ENCODE results near the gene PRKCA. TPM values are rescaled to one million over a fixed set of nuclear protein-coding genes. Genes with fewer than 3 reads are reported as not detected.
A peak's percentile ranks its signal among the peaks of the same experiment; 100 is the strongest.

Gene PRKCA
- total RNA-seq, 1 donor from 2014 or later: 15.5 TPM

GRCh38 chr17:66684731-66685130 is 382.3 kb downstream of the PRKCA start:
- DNase-seq (ENCODE audit: extremely low spot score in 2 of 2): peak; percentile 19 to 34
- Histone ChIP-seq H3K9me3 (no peaks in the 10 kb centered on the region), H3K4me3 (no peak overlapping the region), H3K4me1 (peaks cover 11% of the 10 kb centered on the region), H3K27me3 (no peaks in the 10 kb centered on the region), H3K27ac (no peak overlapping the region), H3K36me3 (no peaks in the 10 kb centered on the region)
- TF ChIP-seq POLR2A (IDR thresholded peaks at IDR 0.05) (no peak), POLR2AphosphoS5 (IDR thresholded peaks at IDR 0.05; ENCODE audit: insufficient read depth in 1 of 2, low read depth in 1 of 2) (no peak), CTCF (IDR thresholded peaks at IDR 0.05) (no peak)
- intact Hi-C loops (cut with DNase I): no loop called here

- Histone ChIP-seq H3K27me3 (no peaks in the 10 kb centered on the region), H3K4me1 (no peaks in the 10 kb centered on the region), H3K4me3 (no peak overlapping the region), H3K27ac (no peak overlapping the region), H3K9me3 (no peaks in the 10 kb centered on the region), H3K36me3 (no peaks in the 10 kb centered on the region)
- DNase-seq (ENCODE audit: extremely low spot score in 2 of 2): peak; percentile 22 to 25
- intact Hi-C loops (cut with DNase I): no loop called here
- TF ChIP-seq POLR2A (IDR thresholded peaks at IDR 0.05): no peak
- TF ChIP-seq CTCF (IDR thresholded peaks at IDR 0.05): no peak
- no peak for TF ChIP-seq POLR2AphosphoS5 (IDR thresholded peaks at IDR 0.05; ENCODE audit: insufficient read depth in 1 of 2, low read depth in 1 of 2)
Measured at GRCh38 chr17:66686601-66687000, 384.2 kb downstream of the PRKCA start.

GRCh38 chr17:66687570-66688284 is 385.3 kb downstream of the PRKCA start:
- no peak overlapping the region for H3K27ac ChIP-seq
- H3K4me3 ChIP-seq: no peak overlapping the region
- TF ChIP-seq POLR2AphosphoS5 (IDR thresholded peaks at IDR 0.05; ENCODE audit: insufficient read depth in 1 of 2, low read depth in 1 of 2) (no peak), CTCF (IDR thresholded peaks at IDR 0.05) (no peak), POLR2A (IDR thresholded peaks at IDR 0.05) (no peak)
- H3K4me1 ChIP-seq: no peaks in the 10 kb centered on the region
- DNase-seq (ENCODE audit: extremely low spot score in 2 of 2): peak in 1 of 2 donors; percentile 31
- H3K9me3 ChIP-seq: no peaks in the 10 kb centered on the region
- H3K36me3 ChIP-seq: no peaks in the 10 kb centered on the region
- H3K27me3 ChIP-seq: no peaks in the 10 kb centered on the region
- intact Hi-C loops (cut with DNase I): no loop called here

GRCh38 chr17:66689221-66689620 is 386.8 kb downstream of the PRKCA start:
- Histone ChIP-seq H3K4me3 (no peak overlapping the region), H3K9me3 (no peaks in the 10 kb centered on the region), H3K27me3 (no peaks in the 10 kb centered on the region), H3K36me3 (no peaks in the 10 kb centered on the region), H3K4me1 (no peaks in the 10 kb centered on the region), H3K27ac (no peak overlapping the region)
- TF ChIP-seq POLR2AphosphoS5 (IDR thresholded peaks at IDR 0.05; ENCODE audit: insufficient read depth in 1 of 2, low read depth in 1 of 2): no peak
- no peak for TF ChIP-seq POLR2A (IDR thresholded peaks at IDR 0.05)
- TF ChIP-seq CTCF (IDR thresholded peaks at IDR 0.05): no peak
- intact Hi-C loops (cut with DNase I): no loop called here
- DNase-seq (ENCODE audit: extremely low spot score in 2 of 2): peak; percentile 3 to 11

GRCh38 chr17:66690166-66690565 is 387.8 kb downstream of the PRKCA start:
- H3K4me1 ChIP-seq: no peaks in the 10 kb centered on the region
- TF ChIP-seq POLR2AphosphoS5 (IDR thresholded peaks at IDR 0.05; ENCODE audit: insufficient read depth in 1 of 2, low read depth in 1 of 2) (no peak), CTCF (IDR thresholded peaks at IDR 0.05) (no peak), POLR2A (IDR thresholded peaks at IDR 0.05) (no peak)
- H3K9me3 ChIP-seq: no peaks in the 10 kb centered on the region
- DNase-seq (ENCODE audit: extremely low spot score in 2 of 2): peak; percentile 32 to 52
- intact Hi-C loops (cut with DNase I): no loop called here
- H3K27ac ChIP-seq: no peak overlapping the region
- no peak overlapping the region for H3K4me3 ChIP-seq
- H3K27me3 ChIP-seq: no peaks in the 10 kb centered on the region
- no peaks in the 10 kb centered on the region for H3K36me3 ChIP-seq

Measured in vagina (tissue), 2 donors.